ENCODE results near the gene TSPAN14. TPM values are rescaled to one million over a fixed set of nuclear protein-coding genes. Genes with fewer than 3 reads are reported as not detected.

The TSPAN14 gene
- total and polyA plus RNA-seq, 4 donors = 19.9 to 36.8 (median 27.3) TPM

DNA sequence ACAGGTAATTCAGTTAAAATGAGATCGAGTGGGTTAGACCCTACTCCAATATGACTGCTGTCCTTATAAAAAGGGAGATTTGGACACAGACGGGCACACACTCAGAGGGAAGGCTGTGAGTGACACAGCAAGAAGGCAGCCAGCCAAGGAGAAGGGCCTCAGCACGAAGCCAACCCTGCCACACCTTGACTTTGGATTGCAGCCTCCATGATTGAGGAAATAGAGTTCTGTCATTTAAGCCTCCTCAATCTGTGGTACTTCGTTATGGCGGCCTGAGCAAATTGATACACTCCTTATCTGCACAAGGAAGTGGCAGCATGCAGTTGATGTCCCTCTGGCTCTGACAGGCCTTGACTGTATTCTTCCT, 127.3 kb downstream of the TSPAN14 start:
- no peaks in the 10 kb centered on the region for H3K27me3 ChIP-seq (ENCODE audit: control insufficient read depth in 4 of 4, insufficient read depth in 4 of 4, low read length in 3 of 4)
- H3K9me3 ChIP-seq (ENCODE audit: control insufficient read depth in 4 of 4, low read length in 3 of 4) = no peaks in the 10 kb centered on the region
- no peak for TF ChIP-seq FOXA2 (IDR thresholded peaks at IDR 0.05)
- TF ChIP-seq FOXA1 (IDR thresholded peaks at IDR 0.05) = no peak
- no peak for TF ChIP-seq YY1 (IDR thresholded peaks at IDR 0.05)
- no peak for TF ChIP-seq RAD21 (IDR thresholded peaks at IDR 0.05)
- no peak for TF ChIP-seq HNF4G (IDR thresholded peaks at IDR 0.05)
- TF ChIP-seq ZBTB33 (IDR thresholded peaks at IDR 0.05) = no peak
- TF ChIP-seq, protein P1, sequence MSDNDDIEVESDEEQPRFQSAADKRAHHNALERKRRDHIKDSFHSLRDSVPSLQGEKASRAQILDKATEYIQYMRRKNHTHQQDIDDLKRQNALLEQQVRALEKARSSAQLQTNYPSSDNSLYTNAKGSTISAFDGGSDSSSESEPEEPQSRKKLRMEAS (IDR thresholded peaks at IDR 0.05) = no peak
- no peak for TF ChIP-seq EGR1 (IDR thresholded peaks at IDR 0.05; ENCODE audit: low read depth in 2 of 2)
- no peak for TF ChIP-seq CTCF (IDR thresholded peaks at IDR 0.05; ENCODE audit: low read depth, low read length, missing input control)
- TF ChIP-seq ATF3 (IDR thresholded peaks at IDR 0.05) = no peak
- TF ChIP-seq NR2F2 (IDR thresholded peaks at IDR 0.05) = no peak
- TF ChIP-seq TAF1 (conservative IDR thresholded peaks at IDR 0.05) = no peak
- TF ChIP-seq SP1 (IDR thresholded peaks at IDR 0.05) = no peak
- TF ChIP-seq GABPA (IDR thresholded peaks at IDR 0.05 in 1 of 2, conservative IDR thresholded peaks at IDR 0.05 in 1 of 2) = no peak
- TF ChIP-seq, protein P2, sequence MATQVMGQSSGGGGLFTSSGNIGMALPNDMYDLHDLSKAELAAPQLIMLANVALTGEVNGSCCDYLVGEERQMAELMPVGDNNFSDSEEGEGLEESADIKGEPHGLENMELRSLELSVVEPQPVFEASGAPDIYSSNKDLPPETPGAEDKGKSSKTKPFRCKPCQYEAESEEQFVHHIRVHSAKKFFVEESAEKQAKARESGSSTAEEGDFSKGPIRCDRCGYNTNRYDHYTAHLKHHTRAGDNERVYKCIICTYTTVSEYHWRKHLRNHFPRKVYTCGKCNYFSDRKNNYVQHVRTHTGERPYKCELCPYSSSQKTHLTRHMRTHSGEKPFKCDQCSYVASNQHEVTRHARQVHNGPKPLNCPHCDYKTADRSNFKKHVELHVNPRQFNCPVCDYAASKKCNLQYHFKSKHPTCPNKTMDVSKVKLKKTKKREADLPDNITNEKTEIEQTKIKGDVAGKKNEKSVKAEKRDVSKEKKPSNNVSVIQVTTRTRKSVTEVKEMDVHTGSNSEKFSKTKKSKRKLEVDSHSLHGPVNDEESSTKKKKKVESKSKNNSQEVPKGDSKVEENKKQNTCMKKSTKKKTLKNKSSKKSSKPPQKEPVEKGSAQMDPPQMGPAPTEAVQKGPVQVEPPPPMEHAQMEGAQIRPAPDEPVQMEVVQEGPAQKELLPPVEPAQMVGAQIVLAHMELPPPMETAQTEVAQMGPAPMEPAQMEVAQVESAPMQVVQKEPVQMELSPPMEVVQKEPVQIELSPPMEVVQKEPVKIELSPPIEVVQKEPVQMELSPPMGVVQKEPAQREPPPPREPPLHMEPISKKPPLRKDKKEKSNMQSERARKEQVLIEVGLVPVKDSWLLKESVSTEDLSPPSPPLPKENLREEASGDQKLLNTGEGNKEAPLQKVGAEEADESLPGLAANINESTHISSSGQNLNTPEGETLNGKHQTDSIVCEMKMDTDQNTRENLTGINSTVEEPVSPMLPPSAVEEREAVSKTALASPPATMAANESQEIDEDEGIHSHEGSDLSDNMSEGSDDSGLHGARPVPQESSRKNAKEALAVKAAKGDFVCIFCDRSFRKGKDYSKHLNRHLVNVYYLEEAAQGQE (IDR thresholded peaks at IDR 0.05) = no peak
- TF ChIP-seq JUND (IDR thresholded peaks at IDR 0.05) = no peak
- no peak for TF ChIP-seq RXRA (IDR thresholded peaks at IDR 0.05)
- TF ChIP-seq HNF4A (conservative IDR thresholded peaks at IDR 0.05) = no peak
- no peaks in the 10 kb centered on the region for H3K4me1 ChIP-seq (ENCODE audit: control insufficient read depth in 4 of 4, insufficient read depth in 4 of 4, low read length in 3 of 4)
- no peak overlapping the region for H3K9ac ChIP-seq (ENCODE audit: low read depth in 1 of 2, low read length in 2 of 2)
- no peak for DNase-seq (ENCODE audit: low spot score)
- no peak overlapping the region for H3K4me3 ChIP-seq (ENCODE audit: low read depth in 1 of 3, low read length in 3 of 3)
- 85% methylated on average over 5 of the region's 5 CpGs for WGBS
- no peaks in the 10 kb centered on the region for H3K36me3 ChIP-seq (ENCODE audit: control insufficient read depth in 4 of 4, insufficient read depth in 3 of 4, low read depth in 1 of 4, low read length in 3 of 4)
- no peak overlapping the region for H3K27ac ChIP-seq (ENCODE audit: low read depth in 1 of 2, low read length in 2 of 2)
